GM23338 (cell line): ENCODE results near the gene RPS6KB1.

Experiments
- JUNB ChIP-seq: IDR thresholded peaks from one replicate; pipeline ENCODE4 v1.6.1; 2016; ENCODE audit warnings: antibody characterized with exemption; ENCODE audit not compliant: unreplicated experiment
- NANOG ChIP-seq: IDR thresholded peaks from 2 replicates; pipeline ENCODE4 v1.6.1; 2016; ENCODE audit warnings: antibody characterized with exemption, borderline replicate concordance
- TF ChIP-seq, protein P1 (sequence below), 2 experiments: fragments of 200-600 bp in 1 of 2; sonication (generic) in 1 of 2; conservative IDR thresholded peaks; 2 replicates each; pipeline versions ENCODE4 v1.5.1 to v1.6.1; 2016 to 2017; ENCODE audit warnings: antibody characterized with exemption in 2 of 2, low read depth in 2 of 2, mild to moderate bottlenecking in 2 of 2, moderate library complexity in 1 of 2
- TF ChIP-seq, protein P2 (sequence below): IDR thresholded peaks from 2 replicates; pipeline ENCODE4 v1.6.1; 2016; ENCODE audit warnings: antibody characterized with exemption
- TF ChIP-seq, protein P3 (sequence below): IDR thresholded peaks from one replicate; pipeline ENCODE4 v1.6.1; 2018; ENCODE audit warnings: antibody characterized with exemption; ENCODE audit not compliant: unreplicated experiment

DNA sequence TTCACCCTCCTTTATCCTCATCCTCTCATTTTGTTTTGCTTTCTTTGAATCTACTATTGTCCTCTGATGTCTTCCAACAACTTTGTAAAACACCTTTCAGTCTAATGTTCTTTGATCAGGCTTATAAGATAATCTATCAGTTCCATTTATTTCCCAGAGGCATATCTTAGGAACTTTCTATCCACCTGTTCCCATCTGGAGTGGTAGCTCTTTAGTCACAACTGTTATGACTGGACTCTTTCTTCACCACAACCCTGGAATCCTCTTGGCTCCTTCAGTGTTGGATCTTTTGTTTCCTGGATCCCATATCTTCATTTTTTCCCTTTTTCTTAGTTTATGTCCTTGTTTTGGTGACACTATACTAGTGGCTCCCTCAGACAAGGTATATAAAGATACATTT lies 23.5 kb downstream of the RPS6KB1 start:
- TF ChIP-seq, protein P1, sequence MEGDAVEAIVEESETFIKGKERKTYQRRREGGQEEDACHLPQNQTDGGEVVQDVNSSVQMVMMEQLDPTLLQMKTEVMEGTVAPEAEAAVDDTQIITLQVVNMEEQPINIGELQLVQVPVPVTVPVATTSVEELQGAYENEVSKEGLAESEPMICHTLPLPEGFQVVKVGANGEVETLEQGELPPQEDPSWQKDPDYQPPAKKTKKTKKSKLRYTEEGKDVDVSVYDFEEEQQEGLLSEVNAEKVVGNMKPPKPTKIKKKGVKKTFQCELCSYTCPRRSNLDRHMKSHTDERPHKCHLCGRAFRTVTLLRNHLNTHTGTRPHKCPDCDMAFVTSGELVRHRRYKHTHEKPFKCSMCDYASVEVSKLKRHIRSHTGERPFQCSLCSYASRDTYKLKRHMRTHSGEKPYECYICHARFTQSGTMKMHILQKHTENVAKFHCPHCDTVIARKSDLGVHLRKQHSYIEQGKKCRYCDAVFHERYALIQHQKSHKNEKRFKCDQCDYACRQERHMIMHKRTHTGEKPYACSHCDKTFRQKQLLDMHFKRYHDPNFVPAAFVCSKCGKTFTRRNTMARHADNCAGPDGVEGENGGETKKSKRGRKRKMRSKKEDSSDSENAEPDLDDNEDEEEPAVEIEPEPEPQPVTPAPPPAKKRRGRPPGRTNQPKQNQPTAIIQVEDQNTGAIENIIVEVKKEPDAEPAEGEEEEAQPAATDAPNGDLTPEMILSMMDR (conservative IDR thresholded peaks at IDR 0.05; ENCODE audit: low read depth in 2 of 2) = no peak
- no peak for TF ChIP-seq JUNB
- no peak for TF ChIP-seq NANOG
- TF ChIP-seq, protein P2, sequence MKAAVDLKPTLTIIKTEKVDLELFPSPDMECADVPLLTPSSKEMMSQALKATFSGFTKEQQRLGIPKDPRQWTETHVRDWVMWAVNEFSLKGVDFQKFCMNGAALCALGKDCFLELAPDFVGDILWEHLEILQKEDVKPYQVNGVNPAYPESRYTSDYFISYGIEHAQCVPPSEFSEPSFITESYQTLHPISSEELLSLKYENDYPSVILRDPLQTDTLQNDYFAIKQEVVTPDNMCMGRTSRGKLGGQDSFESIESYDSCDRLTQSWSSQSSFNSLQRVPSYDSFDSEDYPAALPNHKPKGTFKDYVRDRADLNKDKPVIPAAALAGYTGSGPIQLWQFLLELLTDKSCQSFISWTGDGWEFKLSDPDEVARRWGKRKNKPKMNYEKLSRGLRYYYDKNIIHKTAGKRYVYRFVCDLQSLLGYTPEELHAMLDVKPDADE = no peak
- TF ChIP-seq, protein P3, sequence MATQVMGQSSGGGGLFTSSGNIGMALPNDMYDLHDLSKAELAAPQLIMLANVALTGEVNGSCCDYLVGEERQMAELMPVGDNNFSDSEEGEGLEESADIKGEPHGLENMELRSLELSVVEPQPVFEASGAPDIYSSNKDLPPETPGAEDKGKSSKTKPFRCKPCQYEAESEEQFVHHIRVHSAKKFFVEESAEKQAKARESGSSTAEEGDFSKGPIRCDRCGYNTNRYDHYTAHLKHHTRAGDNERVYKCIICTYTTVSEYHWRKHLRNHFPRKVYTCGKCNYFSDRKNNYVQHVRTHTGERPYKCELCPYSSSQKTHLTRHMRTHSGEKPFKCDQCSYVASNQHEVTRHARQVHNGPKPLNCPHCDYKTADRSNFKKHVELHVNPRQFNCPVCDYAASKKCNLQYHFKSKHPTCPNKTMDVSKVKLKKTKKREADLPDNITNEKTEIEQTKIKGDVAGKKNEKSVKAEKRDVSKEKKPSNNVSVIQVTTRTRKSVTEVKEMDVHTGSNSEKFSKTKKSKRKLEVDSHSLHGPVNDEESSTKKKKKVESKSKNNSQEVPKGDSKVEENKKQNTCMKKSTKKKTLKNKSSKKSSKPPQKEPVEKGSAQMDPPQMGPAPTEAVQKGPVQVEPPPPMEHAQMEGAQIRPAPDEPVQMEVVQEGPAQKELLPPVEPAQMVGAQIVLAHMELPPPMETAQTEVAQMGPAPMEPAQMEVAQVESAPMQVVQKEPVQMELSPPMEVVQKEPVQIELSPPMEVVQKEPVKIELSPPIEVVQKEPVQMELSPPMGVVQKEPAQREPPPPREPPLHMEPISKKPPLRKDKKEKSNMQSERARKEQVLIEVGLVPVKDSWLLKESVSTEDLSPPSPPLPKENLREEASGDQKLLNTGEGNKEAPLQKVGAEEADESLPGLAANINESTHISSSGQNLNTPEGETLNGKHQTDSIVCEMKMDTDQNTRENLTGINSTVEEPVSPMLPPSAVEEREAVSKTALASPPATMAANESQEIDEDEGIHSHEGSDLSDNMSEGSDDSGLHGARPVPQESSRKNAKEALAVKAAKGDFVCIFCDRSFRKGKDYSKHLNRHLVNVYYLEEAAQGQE = no peak
